Transverse colon (tissue), 4 donors: Measurements from ENCODE around the gene DZANK1.

Experiments used
- CTCF ChIP-seq, 5 experiments: fragments of 200-600 bp in 3 of 5; fragments of 450-650 bp in 2 of 5; sonication (generic) in 3 of 5; IDR thresholded peaks; 1 replicate in 2 of 5; 2 replicates in 3 of 5; pipeline ENCODE4 v1.5.1; 2016 to 2017; ENCODE audit warnings: antibody characterized with exemption in 5 of 5, inconsistent platforms in 3 of 5, mild to moderate bottlenecking in 2 of 5, moderate library complexity in 1 of 5
- POLR2AphosphoS5 ChIP-seq, 3 donors: sonication (generic); formaldehyde crosslinking; IDR thresholded peaks; one replicate each; pipeline ENCODE4 v1.6.1; 2016; ENCODE audit warnings: antibody characterized with exemption in 3 of 3

GRCh38 chr20:18496042-18496441 lies 29.2 kb upstream of the DZANK1 start:
- TF ChIP-seq CTCF (IDR thresholded peaks at IDR 0.05) (no peak), POLR2AphosphoS5 (IDR thresholded peaks at IDR 0.05) (no peak)
